ENCODE data around the gene THAP4. TPM values are rescaled to one million over a fixed set of nuclear protein-coding genes. Genes with fewer than 3 reads are reported as not detected.

THAP4 gene
- total and polyA plus RNA-seq, 2 of the 4 experiments (the other 2 are of a cell fraction), result 33.9 to 55.1 TPM

DNA sequence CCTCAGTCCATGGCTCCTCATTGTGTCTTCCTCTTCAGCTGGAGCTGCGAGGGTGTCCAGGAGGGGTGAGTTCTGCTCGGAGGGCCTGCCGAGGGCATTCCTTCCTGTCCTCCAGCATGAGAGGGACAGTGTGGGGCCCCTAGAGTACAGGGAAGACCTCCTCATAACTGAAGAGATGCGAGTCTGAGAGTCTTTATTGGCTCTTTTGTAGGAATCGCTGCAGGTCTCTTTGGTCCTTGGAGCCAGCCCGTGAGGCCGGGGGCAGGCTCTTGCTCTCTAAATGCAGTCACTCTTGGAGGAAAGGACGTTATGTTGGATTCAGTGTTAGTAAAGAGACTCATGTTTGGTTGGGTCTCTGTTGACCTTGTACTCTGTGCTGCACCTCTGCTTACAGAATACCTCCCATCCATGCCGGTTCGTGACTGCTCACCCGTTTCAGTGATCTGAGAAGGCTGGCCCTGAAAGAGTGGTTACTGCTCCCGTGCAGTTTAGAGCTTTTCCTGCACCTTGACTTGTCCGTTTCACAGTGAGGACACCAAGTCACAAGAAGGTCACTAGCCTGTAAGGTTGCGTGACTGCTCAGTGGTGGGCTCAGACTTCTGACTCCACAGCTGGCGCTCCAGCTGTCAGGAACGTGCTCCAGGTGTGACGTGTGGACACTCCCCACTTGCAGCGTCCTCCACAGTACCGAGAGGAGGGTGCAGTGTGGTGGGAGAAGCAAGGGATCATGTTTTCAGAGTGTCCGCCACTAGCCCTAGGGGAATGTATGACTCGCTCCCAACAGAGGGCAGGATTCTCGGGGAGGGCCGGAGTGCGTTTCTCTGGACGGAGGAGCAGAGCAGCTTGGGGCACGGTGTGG, 8.3 kb upstream of the THAP4 start (continued):
- no peak for TF ChIP-seq RAD21 (IDR thresholded peaks at IDR 0.05; ENCODE audit: low read length)

DNA sequence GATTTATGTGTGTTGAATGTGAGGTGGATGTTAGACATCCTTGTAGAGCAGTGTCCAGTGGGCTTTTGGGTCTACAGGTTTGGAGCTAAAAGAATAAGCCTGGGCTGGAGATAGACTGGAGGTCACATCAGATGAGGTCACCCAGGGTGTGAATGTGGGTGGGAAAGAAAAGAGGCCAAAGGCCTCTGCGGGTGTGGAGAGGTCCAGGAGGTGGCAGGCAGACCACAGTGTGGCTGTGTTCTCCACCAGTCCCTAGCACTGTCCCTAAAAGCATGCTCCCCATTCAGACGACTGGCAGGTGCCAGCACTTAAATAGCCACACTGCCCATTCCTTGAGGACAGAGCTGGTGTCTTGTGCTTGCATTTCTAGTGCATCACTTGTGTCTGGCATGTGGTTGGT, 4.7 kb upstream of the THAP4 start:
- Histone ChIP-seq H3K14ac (replicated peaks; ENCODE audit: low read depth, low read length) (no peak overlapping the region), H2AK9ac (replicated peaks; ENCODE audit: low read depth, low read length, poor library complexity) (no peak overlapping the region), H3K27me3 (ENCODE audit: control insufficient read depth, insufficient read depth, low read length) (no peaks in the 10 kb centered on the region), H2BK20ac (ENCODE audit: low read depth, low read length) (no peak overlapping the region), H3K27ac (ENCODE audit: insufficient read depth, low read length) (no peak overlapping the region), H3K9me3 (ENCODE audit: control insufficient read depth, insufficient read depth, low read length) (no peaks in the 10 kb centered on the region), H3K4me1 (ENCODE audit: control insufficient read depth, insufficient read depth, low read length) (peaks cover 3% of the 10 kb centered on the region; the same call in 1 of the 2 replicates), H3K9me1 (ENCODE audit: insufficient read depth, low read length) (peaks cover 13% of the 10 kb centered on the region), H3K79me1 (ENCODE audit: low read depth in 1 of 2, low read length in 2 of 2) (peaks cover 21 to 71% of the 10 kb centered on the region in 2 experiments), H3K4ac (ENCODE audit: low read depth, low read length) (no peak overlapping the region), H3K9ac (ENCODE audit: low read depth, low read length) (no peak overlapping the region), H3K23ac (ENCODE audit: low read depth, low read length) (no peak overlapping the region), H3K56ac (ENCODE audit: extremely low read depth, insufficient read depth, low read length) (no peak overlapping the region), H4K20me1 (ENCODE audit: insufficient read depth, low read length) (peaks cover 74% of the 10 kb centered on the region), H2AFZ (replicated peaks; ENCODE audit: low read length, poor library complexity) (no peak overlapping the region), H2BK5ac (ENCODE audit: low read depth, low read length, poor library complexity, severe bottlenecking) (no peak overlapping the region), H2BK15ac (ENCODE audit: low read depth, low read length) (no peak overlapping the region), H4K8ac (ENCODE audit: low read depth in 2 of 2, low read length in 2 of 2) (no peak overlapping the region), H3K18ac (ENCODE audit: low read depth, low read length) (no peak overlapping the region), H3K36me3 (ENCODE audit: control insufficient read depth, insufficient read depth, low read length) (peaks cover 7% of the 10 kb centered on the region; the same call in 1 of the 2 replicates), H2AK5ac (ENCODE audit: low read depth, low read length) (no peak overlapping the region), H4K5ac (ENCODE audit: low read depth, low read length) (no peak overlapping the region), H2BK120ac (ENCODE audit: low read depth, low read length) (no peak overlapping the region), H3K4me2 (ENCODE audit: low read depth, low read length) (no peak overlapping the region), H3K4me3 (ENCODE audit: insufficient read depth, low read depth, low read length) (no peak overlapping the region), H4K91ac (ENCODE audit: insufficient read depth, low read depth, low read length) (no peak overlapping the region)
- in situ Hi-C loops (cut with MboI; ENCODE audit: low sequenced_read_pairs) (no loop called here), dilution Hi-C loops (cut with HindIII; ENCODE audit: low sequenced_read_pairs, unreplicated experiment) (no loop called here), intact Hi-C loops (cut with micrococcal nuclease) (no loop called here)
- TF ChIP-seq, protein P1, sequence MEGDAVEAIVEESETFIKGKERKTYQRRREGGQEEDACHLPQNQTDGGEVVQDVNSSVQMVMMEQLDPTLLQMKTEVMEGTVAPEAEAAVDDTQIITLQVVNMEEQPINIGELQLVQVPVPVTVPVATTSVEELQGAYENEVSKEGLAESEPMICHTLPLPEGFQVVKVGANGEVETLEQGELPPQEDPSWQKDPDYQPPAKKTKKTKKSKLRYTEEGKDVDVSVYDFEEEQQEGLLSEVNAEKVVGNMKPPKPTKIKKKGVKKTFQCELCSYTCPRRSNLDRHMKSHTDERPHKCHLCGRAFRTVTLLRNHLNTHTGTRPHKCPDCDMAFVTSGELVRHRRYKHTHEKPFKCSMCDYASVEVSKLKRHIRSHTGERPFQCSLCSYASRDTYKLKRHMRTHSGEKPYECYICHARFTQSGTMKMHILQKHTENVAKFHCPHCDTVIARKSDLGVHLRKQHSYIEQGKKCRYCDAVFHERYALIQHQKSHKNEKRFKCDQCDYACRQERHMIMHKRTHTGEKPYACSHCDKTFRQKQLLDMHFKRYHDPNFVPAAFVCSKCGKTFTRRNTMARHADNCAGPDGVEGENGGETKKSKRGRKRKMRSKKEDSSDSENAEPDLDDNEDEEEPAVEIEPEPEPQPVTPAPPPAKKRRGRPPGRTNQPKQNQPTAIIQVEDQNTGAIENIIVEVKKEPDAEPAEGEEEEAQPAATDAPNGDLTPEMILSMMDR (conservative IDR thresholded peaks at IDR 0.05; ENCODE audit: low read depth, low read length), result no peak
- no peak for TF ChIP-seq CHD1 (IDR thresholded peaks at IDR 0.05; ENCODE audit: low read depth, low read length)
- TF ChIP-seq, protein P2, sequence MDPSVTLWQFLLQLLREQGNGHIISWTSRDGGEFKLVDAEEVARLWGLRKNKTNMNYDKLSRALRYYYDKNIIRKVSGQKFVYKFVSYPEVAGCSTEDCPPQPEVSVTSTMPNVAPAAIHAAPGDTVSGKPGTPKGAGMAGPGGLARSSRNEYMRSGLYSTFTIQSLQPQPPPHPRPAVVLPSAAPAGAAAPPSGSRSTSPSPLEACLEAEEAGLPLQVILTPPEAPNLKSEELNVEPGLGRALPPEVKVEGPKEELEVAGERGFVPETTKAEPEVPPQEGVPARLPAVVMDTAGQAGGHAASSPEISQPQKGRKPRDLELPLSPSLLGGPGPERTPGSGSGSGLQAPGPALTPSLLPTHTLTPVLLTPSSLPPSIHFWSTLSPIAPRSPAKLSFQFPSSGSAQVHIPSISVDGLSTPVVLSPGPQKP (IDR thresholded peaks at IDR 0.05; ENCODE audit: borderline replicate concordance, low read depth, low read length), result no peak
- TF ChIP-seq RAD21 (IDR thresholded peaks at IDR 0.05; ENCODE audit: low read length), result no peak
- no peak for TF ChIP-seq FOS (IDR thresholded peaks at IDR 0.05; ENCODE audit: low read depth, low read length)
- TF ChIP-seq RFX5 (IDR thresholded peaks at IDR 0.05; ENCODE audit: low read depth, low read length), result no peak
- TF ChIP-seq BHLHE40 (IDR thresholded peaks at IDR 0.05; ENCODE audit: low read depth, low read length), result no peak
- no peak for TF ChIP-seq MAZ (IDR thresholded peaks at IDR 0.05; ENCODE audit: borderline replicate concordance, low read depth, low read length)
- no peak for ATAC-seq (ENCODE audit: low read depth)
- no CpG with 5 or more reads among the region's 2 CpGs for WGBS, 2 experiments (ENCODE audit: extremely low coverage in 2 of 2, insufficient read length in 1 of 2)
- DNase-seq, result no peak
- POLR2A ChIA-PET (ENCODE audit: unreplicated experiment), result no interaction called here
- CTCF ChIA-PET, result interaction anchor here (0.9 kb wide), 1 partner anchor 18 kb away, joined by 3 read pairs; no protein-coding TSS in a partner anchor
- BruUV-seq (replicated peaks), result no TSS peak
